Endothelial cell (in vitro differentiated cells): ENCODE measurements around the gene CENPV. TPM values are rescaled to one million over a fixed set of nuclear protein-coding genes. Genes with fewer than 3 reads are reported as not detected.
A peak's percentile ranks its signal among the peaks of the same experiment; 100 is the strongest.

Source experiments
- DNase-seq: peaks from one replicate; pipeline ENCODE4 v3.0.0; 2021; ENCODE audit warnings: low spot score
- H3K27ac Mint-ChIP-seq: one replicate; pipeline ENCODE4 v1.8.0; 2021; ENCODE audit warnings: mixed read lengths, inconsistent platforms; ENCODE audit not compliant: unreplicated experiment
- H3K27me3 Mint-ChIP-seq: one replicate; pipeline ENCODE4 v1.8.0; 2021; ENCODE audit warnings: mild to moderate bottlenecking, moderate library complexity, mixed read lengths, inconsistent platforms; ENCODE audit not compliant: unreplicated experiment
- H3K36me3 Mint-ChIP-seq: one replicate; pipeline ENCODE4 v1.8.0; 2021; ENCODE audit warnings: mild to moderate bottlenecking, low read depth, mixed read lengths, inconsistent platforms; ENCODE audit not compliant: unreplicated experiment
- H3K4me1 Mint-ChIP-seq: one replicate; pipeline ENCODE4 v1.8.0; 2021; ENCODE audit warnings: mild to moderate bottlenecking, mixed read lengths, inconsistent platforms; ENCODE audit not compliant: unreplicated experiment
- H3K4me3 Mint-ChIP-seq: one replicate; pipeline ENCODE4 v1.8.0; 2021; ENCODE audit warnings: mild to moderate bottlenecking, mixed read lengths, inconsistent platforms; ENCODE audit not compliant: unreplicated experiment
- H3K9me3 Mint-ChIP-seq: one replicate; pipeline ENCODE4 v1.8.0; 2021; ENCODE audit warnings: mixed read lengths, inconsistent platforms; ENCODE audit not compliant: unreplicated experiment
- CTCF ChIP-seq: fragments of 200-600 bp; sonication (generic); IDR thresholded peaks from one replicate; pipeline ENCODE4 v1.5.0; 2021; ENCODE audit warnings: antibody characterized with exemption; ENCODE audit not compliant: unreplicated experiment
- total RNA-seq: library from RNA; stranded (reverse); fragmentation: NEBNext Ultra II Directional; extraction: Animal tissue kit (Norgen Biotek cat#: 25700); gene quantifications from one replicate; pipeline ENCODE4 v1.2.1, GENCODE V29; 2021; ENCODE audit not compliant: unreplicated experiment

Gene CENPV
- total RNA-seq, 1 donor from 2014 or later: 11.4 TPM

DNA sequence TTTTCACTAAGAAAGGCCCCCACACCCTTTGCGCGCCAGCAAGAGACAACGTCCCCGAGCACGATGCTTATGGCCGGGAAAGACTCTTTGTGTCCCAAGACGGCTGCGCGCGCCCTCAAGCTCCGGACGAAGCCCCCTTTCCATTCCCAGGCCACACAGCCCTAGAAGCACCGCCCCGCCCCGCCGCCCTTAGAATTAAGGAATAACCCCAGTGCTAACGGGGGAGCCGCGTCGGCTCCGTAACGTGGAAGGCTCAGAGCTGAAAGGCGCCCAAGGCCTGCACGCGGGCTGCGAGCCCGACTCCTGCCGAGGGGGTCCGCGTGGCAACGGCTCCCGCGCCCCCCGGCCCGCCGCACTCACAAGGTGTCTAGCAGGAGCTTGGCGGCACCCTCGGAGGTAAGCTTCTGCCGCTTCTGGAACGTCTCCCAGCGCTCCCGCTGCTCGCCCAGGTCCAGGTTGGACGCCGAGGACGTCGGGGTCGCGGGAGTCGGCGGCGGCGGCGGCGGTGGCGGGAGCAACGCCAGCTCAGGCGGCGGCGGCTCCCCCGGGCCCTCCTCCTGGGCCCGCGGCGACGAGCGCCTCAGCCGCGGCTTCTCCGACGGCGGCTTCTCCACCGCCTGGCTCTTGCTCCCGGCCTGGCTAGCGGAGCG lies 477 bp downstream of the CENPV start:
- Mint-ChIP-seq H3K27ac (no peak overlapping the region), H3K4me1 (peaks cover 13% of the 10 kb centered on the region), H3K36me3 (no peaks in the 10 kb centered on the region), H3K9me3 (no peaks in the 10 kb centered on the region), H3K27me3 (peaks cover 15% of the 10 kb centered on the region), H3K4me3 (peak overlapping the region; percentile 91)
- no peak for TF ChIP-seq CTCF
- peak; percentile 34 for DNase-seq

DNA sequence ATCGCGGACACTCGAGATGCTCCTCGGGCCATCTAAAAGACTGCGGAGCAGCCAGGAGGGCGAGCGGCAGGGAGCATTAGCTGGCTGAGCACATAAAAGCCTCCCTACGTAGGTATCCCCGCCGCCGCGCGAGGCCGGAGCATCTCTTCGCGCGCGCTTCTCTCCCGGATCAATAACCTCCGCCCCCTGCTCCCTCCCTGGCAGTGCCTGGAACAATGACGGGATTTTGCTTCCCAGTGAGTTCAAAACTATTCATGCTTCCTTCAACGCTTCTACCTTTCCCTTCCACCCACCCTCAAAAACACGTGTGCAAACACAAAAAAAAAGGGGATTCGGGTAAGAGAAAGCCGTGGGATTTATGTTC lies 984 bp downstream of the CENPV start:
- TF ChIP-seq CTCF: no peak
- no peaks in the 10 kb centered on the region for H3K36me3 Mint-ChIP-seq
- H3K27ac Mint-ChIP-seq: peak overlapping the region; percentile 52
- H3K4me1 Mint-ChIP-seq: peaks cover 13% of the 10 kb centered on the region
- no peaks in the 10 kb centered on the region for H3K9me3 Mint-ChIP-seq
- H3K27me3 Mint-ChIP-seq: peaks cover 15% of the 10 kb centered on the region
- peak overlapping the region; percentile 91 for H3K4me3 Mint-ChIP-seq
- DNase-seq: peak; percentile 49

- no peaks in the 10 kb centered on the region for H3K36me3 Mint-ChIP-seq
- peak overlapping the region; percentile 91 for H3K4me3 Mint-ChIP-seq
- H3K4me1 Mint-ChIP-seq: peaks cover 13% of the 10 kb centered on the region
- H3K9me3 Mint-ChIP-seq: no peaks in the 10 kb centered on the region
- H3K27ac Mint-ChIP-seq: peak overlapping the region; percentile 52
- no peak for DNase-seq
- peaks cover 15% of the 10 kb centered on the region for H3K27me3 Mint-ChIP-seq
- no peak for TF ChIP-seq CTCF
These were observed 1.4 kb downstream of the CENPV start for GRCh38 chr17:16351831-16352230.

DNA sequence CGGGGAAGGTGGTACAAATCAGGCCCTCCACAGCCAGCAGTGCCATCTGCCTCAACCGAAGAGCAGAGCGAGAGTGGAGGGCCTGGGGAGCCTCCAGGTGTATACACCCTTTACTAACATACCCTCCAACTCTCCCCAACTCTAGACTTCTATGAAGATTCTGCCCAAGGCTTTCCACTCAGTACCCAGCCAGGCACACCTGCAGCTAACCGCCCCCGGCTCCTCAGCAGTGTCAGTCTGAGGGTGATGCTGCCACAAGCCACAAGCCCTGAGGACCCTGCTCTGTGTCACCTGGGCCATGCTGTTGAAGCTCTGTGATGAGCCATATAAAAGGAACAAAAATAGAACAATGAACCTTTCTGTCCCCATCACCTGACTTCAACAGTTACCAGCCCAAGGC lies 3.8 kb downstream of the CENPV start:
- Mint-ChIP-seq H3K27me3 (peaks cover 15% of the 10 kb centered on the region), H3K36me3 (no peaks in the 10 kb centered on the region), H3K4me1 (peaks cover 13% of the 10 kb centered on the region), H3K9me3 (no peaks in the 10 kb centered on the region), H3K27ac (no peak overlapping the region), H3K4me3 (no peak overlapping the region)
- no peak for TF ChIP-seq CTCF
- DNase-seq: no peak

GRCh38 chr17:16348586-16348985 lies 4.7 kb downstream of the CENPV start:
- no peaks in the 10 kb centered on the region for H3K36me3 Mint-ChIP-seq
- TF ChIP-seq CTCF: no peak
- peaks cover 8% of the 10 kb centered on the region for H3K4me1 Mint-ChIP-seq
- no peak overlapping the region for H3K27ac Mint-ChIP-seq
- no peak for DNase-seq
- no peaks in the 10 kb centered on the region for H3K9me3 Mint-ChIP-seq
- no peak overlapping the region for H3K4me3 Mint-ChIP-seq
- peaks cover 7% of the 10 kb centered on the region for H3K27me3 Mint-ChIP-seq
